Liver (tissue), 9 donors: ENCODE measurements around the gene ALG1L2. TPM values are rescaled to one million over a fixed set of nuclear protein-coding genes. Genes with fewer than 3 reads are reported as not detected.
"Not testable (repeated sequence)": the region's sequence is repeated elsewhere in the genome, so short reads cannot be mapped to it uniquely, and the experiment has no call there.

Source experiments
- DNase-seq: peaks from one replicate; pipeline ENCODE4 v3.0.0-alpha.2; 2017; ENCODE audit warnings: low spot score
- H3K27ac ChIP-seq, 2 donors: one replicate each; pipeline ENCODE4 v1.7.0; 2013; ENCODE audit warnings: inconsistent platforms in 2 of 2, low read length in 2 of 2, control low read depth in 1 of 2, low read depth in 1 of 2, mild to moderate bottlenecking in 1 of 2
- H3K27me3 ChIP-seq, 4 donors: one replicate each; pipeline versions ENCODE4 v1.6.1 to v1.7.0; 2013; ENCODE audit warnings: low read length in 3 of 4, inconsistent platforms in 1 of 4, mild to moderate bottlenecking in 1 of 4, moderate library complexity in 1 of 4; ENCODE audit not compliant: control insufficient read depth in 4 of 4, insufficient read depth in 4 of 4
- H3K36me3 ChIP-seq, 4 donors: one replicate each; pipeline versions ENCODE4 v1.6.1 to v1.7.0; 2013; ENCODE audit warnings: low read length in 3 of 4, mild to moderate bottlenecking in 3 of 4, low read depth in 1 of 4, moderate library complexity in 1 of 4; ENCODE audit not compliant: control insufficient read depth in 4 of 4, insufficient read depth in 3 of 4
- H3K4me1 ChIP-seq, 4 donors: one replicate each; pipeline versions ENCODE4 v1.6.1 to v1.7.0; 2013; ENCODE audit warnings: low read length in 3 of 4, mild to moderate bottlenecking in 3 of 4, moderate library complexity in 1 of 4; ENCODE audit not compliant: control insufficient read depth in 4 of 4, insufficient read depth in 4 of 4
- H3K4me3 ChIP-seq, 3 donors: one replicate each; pipeline versions ENCODE4 v1.6.1 to v1.7.0; 2013; ENCODE audit warnings: low read length in 3 of 3, control low read depth in 1 of 3, low read depth in 1 of 3, mild to moderate bottlenecking in 1 of 3
- H3K9ac ChIP-seq, 2 donors: one replicate each; pipeline ENCODE4 v1.7.0; 2013; ENCODE audit warnings: low read length in 2 of 2, mild to moderate bottlenecking in 2 of 2, moderate library complexity in 2 of 2, control low read depth in 1 of 2, low read depth in 1 of 2
- H3K9me3 ChIP-seq, 4 donors: one replicate each; pipeline versions ENCODE4 v1.6.1 to v1.7.0; 2013; ENCODE audit warnings: low read length in 3 of 4; ENCODE audit not compliant: control insufficient read depth in 4 of 4
- ATF3 ChIP-seq: IDR thresholded peaks from 2 replicates; pipeline ENCODE4 v1.6.1; 2016; ENCODE audit warnings: antibody characterized with exemption
- CTCF ChIP-seq: fragments of 150-350 bp; IDR thresholded peaks from 2 replicates; pipeline ENCODE4 v1.5.1; 2017; ENCODE audit warnings: improper control_type of control experiment, low read depth, low read length; ENCODE audit not compliant: missing input control
- FOXA2 ChIP-seq: IDR thresholded peaks from 2 replicates; pipeline ENCODE4 v1.6.1; 2016; ENCODE audit warnings: antibody characterized with exemption
- GABPA ChIP-seq, 2 donors: IDR thresholded peaks in 1 of 2; conservative IDR thresholded peaks in 1 of 2; 2 replicates each; pipeline ENCODE4 v1.6.1; 2016; ENCODE audit warnings: antibody characterized with exemption in 2 of 2, mild to moderate bottlenecking in 1 of 2, moderate library complexity in 1 of 2
- HNF4A ChIP-seq, 2 donors: conservative IDR thresholded peaks; 2 replicates each; pipeline ENCODE4 v1.6.1; 2016; ENCODE audit warnings: antibody characterized with exemption in 2 of 2, mild to moderate bottlenecking in 2 of 2
- HNF4G ChIP-seq: IDR thresholded peaks from 2 replicates; pipeline ENCODE4 v1.6.1; 2016; ENCODE audit warnings: antibody characterized with exemption
- JUND ChIP-seq, 2 donors: IDR thresholded peaks; 2 replicates each; pipeline ENCODE4 v1.6.1; 2016; ENCODE audit warnings: antibody characterized with exemption in 2 of 2
- MAX ChIP-seq: IDR thresholded peaks from 2 replicates; pipeline ENCODE4 v1.6.1; 2016; ENCODE audit warnings: antibody characterized with exemption
- NR2F2 ChIP-seq: IDR thresholded peaks from 2 replicates; pipeline ENCODE4 v1.6.1; 2016; ENCODE audit warnings: antibody characterized with exemption
- RAD21 ChIP-seq, 2 donors: IDR thresholded peaks; 2 replicates each; pipeline ENCODE4 v1.6.1; 2016; ENCODE audit warnings: antibody characterized with exemption in 2 of 2, mild to moderate bottlenecking in 2 of 2
- REST ChIP-seq: IDR thresholded peaks from 2 replicates; pipeline ENCODE4 v1.6.1; 2016; ENCODE audit warnings: antibody characterized with exemption, mild to moderate bottlenecking
- RXRA ChIP-seq, 2 donors: IDR thresholded peaks; 2 replicates each; pipeline ENCODE4 v1.6.1; 2017 to 2018; ENCODE audit warnings: antibody characterized with exemption in 2 of 2, mild to moderate bottlenecking in 1 of 2
- WGBS: extraction: QIAGEN DNeasy Blood & Tissue Kit; methylation state at CpG from one replicate; pipeline ENCODE4 v1.1.7; 2013; 5-methylcytosine and 5-hydroxymethylcytosine counted together
- polyA plus RNA-seq, 2 donors: library from polyadenylated mRNA; stranded (reverse) in 1 of 2; unstranded in 1 of 2; fragments of 200-250 nt in 1 of 2; fragments of >200 nt in 1 of 2; fragmentation: Nextera tagmentation in 1 of 2; extraction: Ambion mirVana in 1 of 2; gene quantifications; one replicate each; pipeline versions ENCODE4 v1.2.1 to v1.2.3, GENCODE V29; 2013 to 2015
- total RNA-seq, 2 donors: library from RNA; depleted of rRNA; stranded (reverse); fragments of >200 nt; gene quantifications; one replicate each; pipeline ENCODE4 v1.2.3, GENCODE V29; 2014
- donor health status: healthy.
- donor health status: healthy.
- donor health status: healthy.
- donor health status: healthy.
- donor health status: healthy.

ALG1L2 gene
- total and polyA plus RNA-seq, 4 donors, result not detected

DNA sequence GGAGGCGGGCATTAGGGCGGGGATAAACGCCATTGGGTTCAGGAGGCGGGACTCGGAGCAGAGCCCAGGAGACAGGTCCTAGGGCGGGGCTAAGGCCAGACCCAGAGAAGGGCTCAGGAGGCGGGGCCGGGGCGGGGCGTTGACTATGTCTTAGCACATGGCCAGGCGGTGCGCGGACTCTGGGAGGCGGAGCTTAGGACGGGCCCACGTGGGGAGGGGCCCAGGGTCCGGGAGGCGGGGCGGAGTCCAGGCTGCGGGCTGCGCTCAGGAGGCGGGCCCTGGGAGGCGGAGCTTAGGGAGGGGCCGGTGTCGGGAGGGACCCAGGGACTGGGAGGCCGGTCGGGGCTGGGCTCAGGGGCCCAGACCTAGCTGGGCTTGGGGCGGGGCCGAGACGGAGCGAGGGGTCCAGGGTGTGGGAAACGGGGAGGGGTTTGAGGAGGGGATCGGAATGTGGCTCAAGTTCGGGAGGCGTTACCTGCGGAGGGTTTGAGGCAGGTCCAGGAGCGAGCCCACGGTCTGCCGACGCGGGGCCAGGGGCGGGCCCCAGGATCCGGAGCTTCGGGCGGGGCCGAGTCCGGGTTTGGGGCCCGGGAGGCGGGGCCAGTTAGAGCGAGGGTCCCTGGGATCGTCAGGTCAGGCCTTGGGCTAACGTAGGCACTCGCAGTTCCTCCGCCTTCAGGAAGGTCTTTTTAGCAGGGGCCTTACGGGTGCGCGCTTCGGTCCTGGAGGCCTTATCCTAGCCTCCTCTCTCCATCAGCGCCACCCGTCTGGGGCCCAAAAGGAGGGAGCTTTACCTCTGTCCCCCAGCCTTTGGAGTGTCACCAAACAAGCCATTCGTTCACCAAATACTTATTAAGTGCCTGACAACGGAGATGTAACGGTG lies 30.5 kb downstream of the ALG1L2 start:
- H3K9me3 ChIP-seq, H3K27me3 ChIP-seq, H3K9ac ChIP-seq, H3K36me3 ChIP-seq, H3K4me1 ChIP-seq: not testable (repeated sequence)
- TF ChIP-seq JUND (IDR thresholded peaks at IDR 0.05) (peak in 1 of 2 donors; percentile 9), HNF4A (conservative IDR thresholded peaks at IDR 0.05) (peak in 1 of 2 donors; percentile 21), MAX (peak; percentile 19)
- DNase-seq, result peak; percentile 98
- WGBS, result under 1% methylated on average over 63 of the region's 63 CpGs
- H3K27ac ChIP-seq, result peak overlapping the region; percentile 37 to 57
- peak overlapping the region; percentile 47 to 75 (median 61) for H3K4me3 ChIP-seq

DNA sequence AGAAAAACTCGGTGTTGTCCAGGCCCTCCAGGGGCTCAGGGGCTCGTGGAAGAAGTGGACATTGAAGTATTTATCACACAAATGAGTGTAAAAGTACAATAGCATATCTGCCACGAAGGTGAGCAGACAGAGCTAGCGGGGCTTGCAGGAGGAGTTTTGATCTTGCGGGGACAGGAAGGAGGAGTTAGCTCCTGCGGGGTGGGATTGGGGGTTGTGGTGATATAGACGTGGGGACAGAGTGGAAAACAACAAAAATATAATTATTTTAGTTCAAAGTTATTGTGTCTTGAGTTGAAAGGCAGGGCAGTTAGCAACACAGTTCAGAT lies 31.1 kb downstream of the ALG1L2 start:
- H3K36me3 ChIP-seq, H3K4me1 ChIP-seq, H3K9me3 ChIP-seq, H3K9ac ChIP-seq, DNase-seq, H3K27me3 ChIP-seq: not testable (repeated sequence)
- Histone ChIP-seq H3K27ac (peak overlapping the region; percentile 36 to 37), H3K4me3 (peak overlapping the region; percentile 47 to 75 (median 61))
- 3% methylated on average over 7 of the region's 7 CpGs for WGBS

DNA sequence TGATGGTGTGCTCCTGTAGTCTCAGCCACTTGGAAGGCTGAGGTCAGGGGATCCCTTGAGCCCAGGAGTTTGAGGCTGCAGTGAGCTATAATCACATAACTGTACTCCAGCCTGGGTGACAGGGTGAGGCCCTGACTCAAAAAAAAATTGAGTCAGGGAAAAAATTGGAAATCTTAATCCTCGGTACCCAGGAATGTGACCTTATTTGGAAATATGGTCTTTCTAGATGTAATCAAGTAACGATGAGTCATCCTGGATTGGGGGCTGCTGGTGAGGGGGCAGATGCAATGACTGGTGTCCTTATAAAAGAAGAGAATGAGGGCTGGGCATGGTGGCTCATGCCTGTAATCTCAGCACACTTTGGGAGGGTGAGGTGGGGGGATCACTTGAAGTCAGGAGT lies 33.8 kb downstream of the ALG1L2 start:
- WGBS, result 88% methylated on average over 2 of the region's 2 CpGs
- not testable (repeated sequence) for H3K4me3 ChIP-seq, H3K4me1 ChIP-seq, DNase-seq, H3K27ac ChIP-seq, H3K9me3 ChIP-seq, H3K9ac ChIP-seq, H3K36me3 ChIP-seq, H3K27me3 ChIP-seq

GRCh38 chr3:130117933-130118332 lies 36.3 kb downstream of the ALG1L2 start:
- Histone ChIP-seq H3K36me3 (no peaks in the 10 kb centered on the region), H3K9me3 (no peaks in the 10 kb centered on the region), H3K4me1 (no peaks in the 10 kb centered on the region), H3K27me3 (no peaks in the 10 kb centered on the region), H3K27ac (no peak overlapping the region), H3K9ac (no peak overlapping the region), H3K4me3 (no peak overlapping the region)
- TF ChIP-seq JUND (IDR thresholded peaks at IDR 0.05) (no peak), HNF4G (no peak), REST (no peak), CTCF (no peak), MAX (no peak), RXRA (IDR thresholded peaks at IDR 0.05) (no peak), RAD21 (IDR thresholded peaks at IDR 0.05) (no peak), ATF3 (no peak), GABPA (IDR thresholded peaks at IDR 0.05 in 1 of 2, conservative IDR thresholded peaks at IDR 0.05 in 1 of 2) (no peak), FOXA2 (no peak), HNF4A (conservative IDR thresholded peaks at IDR 0.05) (no peak), NR2F2 (no peak)
- no peak for DNase-seq

- H3K4me1 ChIP-seq, H3K9ac ChIP-seq, H3K27ac ChIP-seq, H3K27me3 ChIP-seq, H3K9me3 ChIP-seq, DNase-seq, H3K36me3 ChIP-seq, H3K4me3 ChIP-seq: not testable (repeated sequence)
- 55% methylated on average over 9 of the region's 9 CpGs for WGBS
Measured at GRCh38 chr3:130119824-130120223, 38.2 kb downstream of the ALG1L2 start.
